Stimulated activated CD8-positive, alpha-beta memory T cell treated with anti-CD3 and anti-CD28 coated beads, Interleukin-4, amount 100 ng/mL, for 1 hour (primary cell): Measurements from ENCODE around the gene RAPGEF5.

ENCODE experiments used
- DNase-seq, 2 donors: peaks; one replicate each; pipeline ENCODE4 v3.0.0-alpha.2; 2020; ENCODE audit warnings: low read depth in 2 of 2, low spot score in 1 of 2

The RAPGEF5 gene

GRCh38 chr7:22317632-22318031 lies 39.3 kb downstream of the RAPGEF5 start:
- DNase-seq, result no peak

- DNase-seq, result no peak
Measured at GRCh38 chr7:22316914-22317313, 40.0 kb downstream of the RAPGEF5 start.

GRCh38 chr7:22307816-22308215 lies 49.1 kb downstream of the RAPGEF5 start:
- DNase-seq, result no peak

GRCh38 chr7:22305706-22306105 lies 51.2 kb downstream of the RAPGEF5 start:
- no peak for DNase-seq

- DNase-seq, result no peak
Measured at GRCh38 chr7:22302951-22303423, 54.0 kb downstream of the RAPGEF5 start.

- no peak for DNase-seq
Measured at GRCh38 chr7:22302193-22302592, 54.8 kb downstream of the RAPGEF5 start.

- DNase-seq, result no peak
Measured at GRCh38 chr7:22301790-22302189, 55.2 kb downstream of the RAPGEF5 start.

- DNase-seq, result no peak
Measured at GRCh38 chr7:22300839-22301238, 56.1 kb downstream of the RAPGEF5 start.

- no peak for DNase-seq
Measured at GRCh38 chr7:22296916-22297315, 60.0 kb downstream of the RAPGEF5 start.

- no peak for DNase-seq
Measured at GRCh38 chr7:22296265-22296566, 60.7 kb downstream of the RAPGEF5 start.

GRCh38 chr7:22295402-22296264 lies 61.3 kb downstream of the RAPGEF5 start:
- no peak for DNase-seq

GRCh38 chr7:22292531-22292930 lies 64.4 kb downstream of the RAPGEF5 start:
- no peak for DNase-seq

- DNase-seq, result no peak
Measured at GRCh38 chr7:22291977-22292376, 65.0 kb downstream of the RAPGEF5 start.

- no peak for DNase-seq
Measured at GRCh38 chr7:22288202-22288601, 68.8 kb downstream of the RAPGEF5 start.

- no peak for DNase-seq
Measured at GRCh38 chr7:22287412-22287811, 69.5 kb downstream of the RAPGEF5 start.

- no peak for DNase-seq
Measured at GRCh38 chr7:22286436-22286835, 70.5 kb downstream of the RAPGEF5 start.

GRCh38 chr7:22281481-22281880 lies 75.5 kb downstream of the RAPGEF5 start:
- no peak for DNase-seq

- DNase-seq, result no peak
Measured at GRCh38 chr7:22280031-22280430, 76.9 kb downstream of the RAPGEF5 start.

GRCh38 chr7:22278660-22279059 lies 78.3 kb downstream of the RAPGEF5 start:
- DNase-seq, result no peak

GRCh38 chr7:22277375-22277774 lies 79.6 kb downstream of the RAPGEF5 start:
- no peak for DNase-seq

GRCh38 chr7:22275661-22276060 lies 81.3 kb downstream of the RAPGEF5 start:
- no peak for DNase-seq

- DNase-seq, result no peak
Measured at GRCh38 chr7:22271311-22271710, 85.6 kb downstream of the RAPGEF5 start.

GRCh38 chr7:22270371-22270770 lies 86.6 kb downstream of the RAPGEF5 start:
- DNase-seq, result no peak
